Uterus (tissue), 2 donors: ENCODE results near the gene MYO18B.

ENCODE experiments used
- CTCF ChIP-seq, 4 experiments: fragments of 200-600 bp in 2 of 4; fragments of 450-650 bp in 2 of 4; sonication (generic) in 2 of 4; IDR thresholded peaks; one replicate each; pipeline ENCODE4 v1.5.1; 2016 to 2019; ENCODE audit warnings: antibody characterized with exemption in 4 of 4, mild to moderate bottlenecking in 2 of 4, moderate library complexity in 1 of 4
- POLR2A ChIP-seq, 2 donors: fragments of 450-650 bp; IDR thresholded peaks; one replicate each; pipeline ENCODE4 v1.6.1; 2016; ENCODE audit warnings: antibody characterized with exemption in 2 of 2, mild to moderate bottlenecking in 1 of 2, moderate library complexity in 1 of 2

- TF ChIP-seq CTCF (IDR thresholded peaks at IDR 0.05) (no peak), POLR2A (IDR thresholded peaks at IDR 0.05) (no peak)
Measured at GRCh38 chr22:25760294-25760693, 18.3 kb downstream of the MYO18B start.
